GM19035 (cell line): ENCODE data around the gene WDR64.
"Not testable (repeated sequence)": the region's sequence is repeated elsewhere in the genome, so short reads cannot be mapped to it uniquely, and the experiment has no call there.

Experiments
- ATAC-seq: cut with Tn5 transposase; IDR thresholded peaks from one replicate; pipeline ENCODE4 v1.9.1; 2021; ENCODE audit not compliant: unreplicated experiment

The WDR64 gene

GRCh38 chr1:241698177-241698576 is 46.1 kb downstream of the WDR64 start:
- no peak for ATAC-seq

- ATAC-seq = no peak
These were observed 49.6 kb downstream of the WDR64 start for GRCh38 chr1:241701483-241702295.

GRCh38 chr1:241702442-241703373 is 50.6 kb downstream of the WDR64 start:
- no peak for ATAC-seq

GRCh38 chr1:241703739-241704138 is 51.7 kb downstream of the WDR64 start:
- ATAC-seq = not testable (repeated sequence)

- ATAC-seq = no peak
These were observed 54.2 kb downstream of the WDR64 start for GRCh38 chr1:241706257-241706656.

- ATAC-seq = no peak
These were observed 54.9 kb downstream of the WDR64 start for GRCh38 chr1:241706967-241707366.

- ATAC-seq = no peak
These were observed 55.4 kb downstream of the WDR64 start for GRCh38 chr1:241707442-241707841.

- no peak for ATAC-seq
These were observed 59.2 kb downstream of the WDR64 start for GRCh38 chr1:241711326-241711725.

- no peak for ATAC-seq
These were observed 61.2 kb downstream of the WDR64 start for GRCh38 chr1:241713316-241713715.

- no peak for ATAC-seq
These were observed 62.5 kb downstream of the WDR64 start for GRCh38 chr1:241714321-241715218.

GRCh38 chr1:241715435-241715834 is 63.4 kb downstream of the WDR64 start:
- ATAC-seq = no peak

GRCh38 chr1:241715956-241716355 is 63.9 kb downstream of the WDR64 start:
- no peak for ATAC-seq

GRCh38 chr1:241716915-241717656 is 65.0 kb downstream of the WDR64 start:
- ATAC-seq = no peak

- no peak for ATAC-seq
These were observed 65.9 kb downstream of the WDR64 start for GRCh38 chr1:241717975-241718374.

GRCh38 chr1:241721011-241721410 is 68.9 kb downstream of the WDR64 start:
- no peak for ATAC-seq

- ATAC-seq = no peak
These were observed 70.9 kb downstream of the WDR64 start for GRCh38 chr1:241722947-241723346.

- no peak for ATAC-seq
These were observed 72.8 kb downstream of the WDR64 start for GRCh38 chr1:241724741-241725356.

GRCh38 chr1:241730031-241730430 is 78.0 kb downstream of the WDR64 start:
- no peak for ATAC-seq

GRCh38 chr1:241733899-241734298 is 81.8 kb downstream of the WDR64 start:
- no peak for ATAC-seq

GRCh38 chr1:241734533-241734932 is 82.5 kb downstream of the WDR64 start:
- no peak for ATAC-seq
